ENCODE results near the gene GRIK4. TPM values are rescaled to one million over a fixed set of nuclear protein-coding genes. Genes with fewer than 3 reads are reported as not detected.

Gene GRIK4
- total and polyA plus RNA-seq, 9 of the 15 experiments (the other 6 are each of a cell fraction or from before 2014, with no cell fraction given), result not detected

GRCh38 chr11:120818097-120818496 is 306.5 kb downstream of the GRIK4 start:
- Histone ChIP-seq H3K4me3 (no peak overlapping the region), H3K9me1 (ENCODE audit: control insufficient read depth, insufficient read depth, low read length) (no peaks in the 10 kb centered on the region), H3K4me1 (replicated peaks in 1 of 2; ENCODE audit: control insufficient read depth in 2 of 2, insufficient read depth in 2 of 2, low read length in 2 of 2) (no peaks in the 10 kb centered on the region), H3K9ac (ENCODE audit: insufficient read depth in 1 of 2, low read depth in 2 of 2, low read length in 2 of 2) (no peak overlapping the region), H3K27ac (ENCODE audit: extremely low read depth, low read depth, low read length) (no peak overlapping the region), H4K20me1 (replicated peaks; ENCODE audit: control insufficient read depth, insufficient read depth, low read length) (no peaks in the 10 kb centered on the region; the same call in 1 of the 2 replicates), H3K79me2 (ENCODE audit: control insufficient read depth, insufficient read depth, low read length) (no peaks in the 10 kb centered on the region), H2AFZ (ENCODE audit: low read depth, low read length) (no peak overlapping the region), H3K4me2 (ENCODE audit: insufficient read depth, low read length) (no peak overlapping the region), H3K36me3 (ENCODE audit: control insufficient read depth, insufficient read depth, low read length) (no peaks in the 10 kb centered on the region), H3K9me3 (replicated peaks; ENCODE audit: control insufficient read depth, insufficient read depth, low read depth, low read length) (no peaks in the 10 kb centered on the region), H3K27me3 (ENCODE audit: control insufficient read depth in 2 of 2, insufficient read depth in 2 of 2, low read length in 2 of 2) (peaks cover 14 to 42% of the 10 kb centered on the region in 2 experiments; a peak in 3 of 5 replicates)
- WGBS (ENCODE audit: insufficient coverage, low coverage, missing lambda C conversion rate), result 0% methylated on average over 8 of the region's 8 CpGs
- intact Hi-C loops (cut with micrococcal nuclease), result no loop called here
- BruUV-seq (replicated peaks), result no TSS peak
- FAIRE-seq (no peak), ATAC-seq (no peak), DNase-seq (ENCODE audit: extremely low read depth in 1 of 4, low spot score in 3 of 4) (no peak)
- in situ Hi-C loops (cut with MboI), result no loop called here
- CTCF ChIA-PET (ENCODE audit: low intra/inter-chr PET ratio), result no interaction called here
- POLR2A ChIA-PET, result no interaction called here
- TF ChIP-seq PML (IDR thresholded peaks at IDR 0.05; ENCODE audit: low read length), result no peak
- TF ChIP-seq, protein P1, sequence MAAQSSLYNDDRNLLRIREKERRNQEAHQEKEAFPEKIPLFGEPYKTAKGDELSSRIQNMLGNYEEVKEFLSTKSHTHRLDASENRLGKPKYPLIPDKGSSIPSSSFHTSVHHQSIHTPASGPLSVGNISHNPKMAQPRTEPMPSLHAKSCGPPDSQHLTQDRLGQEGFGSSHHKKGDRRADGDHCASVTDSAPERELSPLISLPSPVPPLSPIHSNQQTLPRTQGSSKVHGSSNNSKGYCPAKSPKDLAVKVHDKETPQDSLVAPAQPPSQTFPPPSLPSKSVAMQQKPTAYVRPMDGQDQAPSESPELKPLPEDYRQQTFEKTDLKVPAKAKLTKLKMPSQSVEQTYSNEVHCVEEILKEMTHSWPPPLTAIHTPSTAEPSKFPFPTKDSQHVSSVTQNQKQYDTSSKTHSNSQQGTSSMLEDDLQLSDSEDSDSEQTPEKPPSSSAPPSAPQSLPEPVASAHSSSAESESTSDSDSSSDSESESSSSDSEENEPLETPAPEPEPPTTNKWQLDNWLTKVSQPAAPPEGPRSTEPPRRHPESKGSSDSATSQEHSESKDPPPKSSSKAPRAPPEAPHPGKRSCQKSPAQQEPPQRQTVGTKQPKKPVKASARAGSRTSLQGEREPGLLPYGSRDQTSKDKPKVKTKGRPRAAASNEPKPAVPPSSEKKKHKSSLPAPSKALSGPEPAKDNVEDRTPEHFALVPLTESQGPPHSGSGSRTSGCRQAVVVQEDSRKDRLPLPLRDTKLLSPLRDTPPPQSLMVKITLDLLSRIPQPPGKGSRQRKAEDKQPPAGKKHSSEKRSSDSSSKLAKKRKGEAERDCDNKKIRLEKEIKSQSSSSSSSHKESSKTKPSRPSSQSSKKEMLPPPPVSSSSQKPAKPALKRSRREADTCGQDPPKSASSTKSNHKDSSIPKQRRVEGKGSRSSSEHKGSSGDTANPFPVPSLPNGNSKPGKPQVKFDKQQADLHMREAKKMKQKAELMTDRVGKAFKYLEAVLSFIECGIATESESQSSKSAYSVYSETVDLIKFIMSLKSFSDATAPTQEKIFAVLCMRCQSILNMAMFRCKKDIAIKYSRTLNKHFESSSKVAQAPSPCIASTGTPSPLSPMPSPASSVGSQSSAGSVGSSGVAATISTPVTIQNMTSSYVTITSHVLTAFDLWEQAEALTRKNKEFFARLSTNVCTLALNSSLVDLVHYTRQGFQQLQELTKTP (IDR thresholded peaks at IDR 0.05; ENCODE audit: low read depth in 1 of 2, partially characterized antibody in 2 of 2), result no peak
- TF ChIP-seq TOE1 (IDR thresholded peaks at IDR 0.05; ENCODE audit: borderline replicate concordance), result no peak
- no peak for TF ChIP-seq TOE1 (CRISPR knock-in tag; IDR thresholded peaks at IDR 0.05; ENCODE audit: borderline replicate concordance, low read depth)
- no peak for TF ChIP-seq SMARCC2 (IDR thresholded peaks at IDR 0.05; ENCODE audit: low read depth)
- TF ChIP-seq NFE2L1 (tag; IDR thresholded peaks at IDR 0.05; ENCODE audit: borderline replicate concordance, low read depth), result no peak
- TF ChIP-seq ZNF583 (CRISPR knock-in tag; IDR thresholded peaks at IDR 0.05), result no peak
- no peak for TF ChIP-seq CREBBP (IDR thresholded peaks at IDR 0.05; ENCODE audit: low read depth, low read length)
- TF ChIP-seq ZFX (CRISPR knock-in tag; IDR thresholded peaks at IDR 0.05), result no peak
- TF ChIP-seq, protein P2, sequence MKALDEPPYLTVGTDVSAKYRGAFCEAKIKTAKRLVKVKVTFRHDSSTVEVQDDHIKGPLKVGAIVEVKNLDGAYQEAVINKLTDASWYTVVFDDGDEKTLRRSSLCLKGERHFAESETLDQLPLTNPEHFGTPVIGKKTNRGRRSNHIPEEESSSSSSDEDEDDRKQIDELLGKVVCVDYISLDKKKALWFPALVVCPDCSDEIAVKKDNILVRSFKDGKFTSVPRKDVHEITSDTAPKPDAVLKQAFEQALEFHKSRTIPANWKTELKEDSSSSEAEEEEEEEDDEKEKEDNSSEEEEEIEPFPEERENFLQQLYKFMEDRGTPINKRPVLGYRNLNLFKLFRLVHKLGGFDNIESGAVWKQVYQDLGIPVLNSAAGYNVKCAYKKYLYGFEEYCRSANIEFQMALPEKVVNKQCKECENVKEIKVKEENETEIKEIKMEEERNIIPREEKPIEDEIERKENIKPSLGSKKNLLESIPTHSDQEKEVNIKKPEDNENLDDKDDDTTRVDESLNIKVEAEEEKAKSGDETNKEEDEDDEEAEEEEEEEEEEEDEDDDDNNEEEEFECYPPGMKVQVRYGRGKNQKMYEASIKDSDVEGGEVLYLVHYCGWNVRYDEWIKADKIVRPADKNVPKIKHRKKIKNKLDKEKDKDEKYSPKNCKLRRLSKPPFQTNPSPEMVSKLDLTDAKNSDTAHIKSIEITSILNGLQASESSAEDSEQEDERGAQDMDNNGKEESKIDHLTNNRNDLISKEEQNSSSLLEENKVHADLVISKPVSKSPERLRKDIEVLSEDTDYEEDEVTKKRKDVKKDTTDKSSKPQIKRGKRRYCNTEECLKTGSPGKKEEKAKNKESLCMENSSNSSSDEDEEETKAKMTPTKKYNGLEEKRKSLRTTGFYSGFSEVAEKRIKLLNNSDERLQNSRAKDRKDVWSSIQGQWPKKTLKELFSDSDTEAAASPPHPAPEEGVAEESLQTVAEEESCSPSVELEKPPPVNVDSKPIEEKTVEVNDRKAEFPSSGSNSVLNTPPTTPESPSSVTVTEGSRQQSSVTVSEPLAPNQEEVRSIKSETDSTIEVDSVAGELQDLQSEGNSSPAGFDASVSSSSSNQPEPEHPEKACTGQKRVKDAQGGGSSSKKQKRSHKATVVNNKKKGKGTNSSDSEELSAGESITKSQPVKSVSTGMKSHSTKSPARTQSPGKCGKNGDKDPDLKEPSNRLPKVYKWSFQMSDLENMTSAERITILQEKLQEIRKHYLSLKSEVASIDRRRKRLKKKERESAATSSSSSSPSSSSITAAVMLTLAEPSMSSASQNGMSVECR (CRISPR knock-in tag; IDR thresholded peaks at IDR 0.05), result no peak
- TF ChIP-seq RNF219 (CRISPR knock-in tag; IDR thresholded peaks at IDR 0.05), result no peak

All from K562 (cell line).